ENCODE measurements around the gene IRF8.
"Not testable (repeated sequence)": the region's sequence is repeated elsewhere in the genome, so short reads cannot be mapped to it uniquely, and the experiment has no call there.

Gene IRF8

DNA sequence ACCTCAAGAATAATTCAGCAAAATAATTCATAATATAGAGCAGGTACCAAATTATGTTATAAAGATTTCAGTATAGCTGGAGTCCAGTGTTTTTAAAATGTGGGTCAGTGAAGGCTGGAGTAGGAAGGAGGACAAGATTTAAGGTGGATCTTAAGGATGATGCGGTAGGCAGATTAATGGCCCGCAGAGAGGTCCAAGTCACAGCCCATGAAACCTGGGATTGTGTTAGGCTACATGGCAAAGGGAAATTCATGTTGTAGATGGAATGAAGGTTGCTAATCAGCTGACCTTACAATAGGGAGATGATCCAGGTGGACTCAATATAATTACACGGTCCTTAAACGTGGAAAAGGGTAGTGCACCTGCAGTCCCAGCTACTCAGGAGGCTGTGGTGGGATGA lies 6.2 kb upstream of the IRF8 start:
- DNase-seq (ENCODE audit: low read depth in 2 of 2): no peak

GRCh38 chr16:85894266-85894665 lies 4.7 kb upstream of the IRF8 start:
- DNase-seq (ENCODE audit: low read depth in 2 of 2): no peak

DNA sequence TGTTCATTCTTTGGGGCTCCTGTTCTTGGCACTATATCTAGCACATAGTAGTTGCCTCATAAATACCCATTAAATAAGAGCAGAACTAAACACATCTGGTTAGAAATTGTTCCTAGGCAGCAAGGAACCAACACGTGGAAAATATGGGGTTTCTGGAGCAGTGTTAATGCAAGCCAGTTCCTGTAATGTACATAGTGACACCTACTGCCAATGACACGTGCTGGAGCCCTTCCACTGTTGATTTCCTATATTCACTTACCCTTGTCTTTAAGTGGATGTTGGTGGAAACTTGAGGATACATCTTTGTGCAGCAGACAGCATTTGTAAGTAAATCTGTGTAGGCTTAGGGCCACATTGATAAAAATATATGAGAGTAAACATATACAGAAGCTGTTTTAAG lies 1.6 kb upstream of the IRF8 start:
- DNase-seq (ENCODE audit: low read depth in 2 of 2): no peak

GRCh38 chr16:85899444-85899843 lies 482 bp downstream of the IRF8 start:
- no peak for DNase-seq (ENCODE audit: low read depth in 2 of 2)

- DNase-seq (ENCODE audit: low read depth in 2 of 2): no peak
These were observed 1.2 kb downstream of the IRF8 start for GRCh38 chr16:85900027-85900792.

DNA sequence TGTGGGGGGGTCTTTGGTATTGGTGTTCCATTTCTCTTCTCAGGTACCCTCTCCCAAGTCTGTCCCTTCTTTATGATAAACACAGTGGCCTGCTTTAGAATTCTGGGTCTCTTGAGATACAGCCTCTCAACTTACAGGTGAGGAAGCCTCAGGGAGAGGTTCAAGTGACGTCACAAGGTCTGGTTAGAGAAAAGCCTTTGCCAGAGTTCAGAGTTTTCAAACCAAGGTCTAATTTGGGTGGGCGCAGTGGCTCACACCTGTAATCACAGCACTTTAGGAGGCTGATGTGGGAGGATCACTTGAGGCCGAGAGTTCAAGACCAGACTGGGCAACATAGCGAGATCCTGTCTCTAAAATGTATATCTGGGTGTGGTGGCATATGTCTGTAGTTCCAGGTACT lies 2.1 kb downstream of the IRF8 start:
- no peak for DNase-seq (ENCODE audit: low read depth in 2 of 2)

- no peak for DNase-seq (ENCODE audit: low read depth in 2 of 2)
These were observed 2.9 kb downstream of the IRF8 start for GRCh38 chr16:85901773-85902365.

DNA sequence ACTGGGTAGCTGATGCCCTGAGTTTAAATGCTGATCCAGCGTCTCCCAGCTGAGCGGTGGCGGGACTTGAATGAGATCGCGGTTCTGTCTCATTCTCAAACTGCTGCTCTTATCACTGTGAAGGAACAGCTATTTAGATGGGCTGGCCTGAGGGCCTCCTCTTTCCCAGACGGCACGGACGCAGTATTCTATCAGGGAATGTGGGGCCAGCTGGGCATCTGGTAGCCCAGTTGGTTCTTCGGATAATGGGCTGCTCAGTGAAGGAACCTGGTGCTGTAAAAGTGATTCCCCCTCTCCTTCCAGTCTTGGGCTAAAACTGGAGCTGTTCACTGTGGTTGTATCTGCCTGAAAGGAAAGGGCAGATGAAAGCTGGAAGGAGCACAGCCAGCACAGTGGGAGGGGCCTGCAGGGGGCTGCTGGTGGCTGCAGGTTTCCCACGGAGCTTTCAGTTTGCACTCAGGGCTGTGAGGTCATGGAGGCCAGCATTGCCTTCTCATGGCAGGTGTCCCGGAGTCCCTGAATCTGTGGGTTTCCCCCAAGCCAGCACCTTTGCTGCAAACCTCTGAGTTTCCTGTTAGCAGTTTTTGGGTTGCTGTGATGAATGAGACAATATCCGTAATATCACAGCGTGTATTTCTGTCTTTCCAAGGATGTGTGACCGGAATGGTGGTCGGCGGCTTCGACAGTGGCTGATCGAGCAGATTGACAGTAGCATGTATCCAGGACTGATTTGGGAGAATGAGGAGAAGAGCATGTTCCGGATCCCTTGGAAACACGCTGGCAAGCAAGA lies 3.6 kb downstream of the IRF8 start:
- peak in 1 of 2 donors; percentile 40 for DNase-seq (ENCODE audit: low read depth in 2 of 2)

GRCh38 chr16:85903559-85903958 lies 4.6 kb downstream of the IRF8 start:
- DNase-seq (ENCODE audit: low read depth in 2 of 2): no peak

- DNase-seq (ENCODE audit: low read depth in 2 of 2): no peak
These were observed 6.4 kb downstream of the IRF8 start for GRCh38 chr16:85905110-85906095.

- DNase-seq (ENCODE audit: low read depth in 2 of 2): no peak
These were observed 7.4 kb downstream of the IRF8 start for GRCh38 chr16:85906349-85906748.

DNA sequence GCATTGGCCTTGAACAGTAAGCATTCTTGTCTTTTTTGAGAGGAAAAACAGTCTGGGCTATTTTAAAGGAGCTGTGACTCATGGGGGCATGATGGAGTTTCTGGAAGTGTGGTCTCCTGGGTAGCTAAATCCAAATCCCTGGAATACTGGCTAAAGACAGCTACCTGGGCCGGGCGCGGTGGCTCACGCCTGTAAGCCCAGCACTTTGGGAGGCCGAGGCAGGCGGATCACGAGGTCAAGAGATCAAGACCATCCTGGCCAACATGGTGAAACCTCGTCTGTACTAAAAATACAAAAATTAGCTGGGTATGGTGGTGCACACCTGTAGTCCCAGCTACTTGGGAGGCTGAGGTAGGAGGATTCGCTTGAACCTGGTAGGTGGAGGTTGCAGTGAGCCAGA lies 8.3 kb downstream of the IRF8 start:
- not testable (repeated sequence) for DNase-seq (ENCODE audit: low read depth in 2 of 2)

- DNase-seq (ENCODE audit: low read depth in 2 of 2): no peak
These were observed 9.5 kb downstream of the IRF8 start for GRCh38 chr16:85908444-85908843.

DNA sequence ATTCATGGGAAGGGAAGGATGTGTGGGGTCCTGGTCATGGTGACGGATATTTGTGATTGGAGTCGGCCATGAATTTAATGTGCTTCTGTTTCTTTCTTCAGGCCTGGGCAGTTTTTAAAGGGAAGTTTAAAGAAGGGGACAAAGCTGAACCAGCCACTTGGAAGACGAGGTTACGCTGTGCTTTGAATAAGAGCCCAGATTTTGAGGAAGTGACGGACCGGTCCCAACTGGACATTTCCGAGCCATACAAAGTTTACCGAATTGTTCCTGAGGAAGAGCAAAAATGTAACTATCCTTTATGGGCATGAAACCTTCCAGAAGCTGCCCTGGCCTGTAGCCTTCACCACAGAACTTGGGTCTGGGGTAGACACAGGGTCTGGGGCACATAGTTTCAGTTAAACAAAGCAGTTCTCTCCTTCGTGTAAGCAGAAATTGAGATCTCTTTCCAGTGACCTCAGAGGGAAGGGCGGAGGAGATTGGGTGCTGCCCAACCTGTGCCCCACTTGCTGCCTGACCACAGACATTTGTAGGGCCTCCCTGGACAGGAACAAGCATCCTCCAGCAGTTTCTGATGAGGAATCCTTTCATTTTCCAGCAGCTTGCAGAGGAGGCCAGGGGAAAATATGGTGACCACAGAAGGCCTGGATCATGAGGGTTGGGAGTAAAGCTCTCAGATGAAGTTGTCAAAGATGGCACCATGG lies 10.1 kb downstream of the IRF8 start:
- DNase-seq (ENCODE audit: low read depth in 2 of 2): no peak

DNA sequence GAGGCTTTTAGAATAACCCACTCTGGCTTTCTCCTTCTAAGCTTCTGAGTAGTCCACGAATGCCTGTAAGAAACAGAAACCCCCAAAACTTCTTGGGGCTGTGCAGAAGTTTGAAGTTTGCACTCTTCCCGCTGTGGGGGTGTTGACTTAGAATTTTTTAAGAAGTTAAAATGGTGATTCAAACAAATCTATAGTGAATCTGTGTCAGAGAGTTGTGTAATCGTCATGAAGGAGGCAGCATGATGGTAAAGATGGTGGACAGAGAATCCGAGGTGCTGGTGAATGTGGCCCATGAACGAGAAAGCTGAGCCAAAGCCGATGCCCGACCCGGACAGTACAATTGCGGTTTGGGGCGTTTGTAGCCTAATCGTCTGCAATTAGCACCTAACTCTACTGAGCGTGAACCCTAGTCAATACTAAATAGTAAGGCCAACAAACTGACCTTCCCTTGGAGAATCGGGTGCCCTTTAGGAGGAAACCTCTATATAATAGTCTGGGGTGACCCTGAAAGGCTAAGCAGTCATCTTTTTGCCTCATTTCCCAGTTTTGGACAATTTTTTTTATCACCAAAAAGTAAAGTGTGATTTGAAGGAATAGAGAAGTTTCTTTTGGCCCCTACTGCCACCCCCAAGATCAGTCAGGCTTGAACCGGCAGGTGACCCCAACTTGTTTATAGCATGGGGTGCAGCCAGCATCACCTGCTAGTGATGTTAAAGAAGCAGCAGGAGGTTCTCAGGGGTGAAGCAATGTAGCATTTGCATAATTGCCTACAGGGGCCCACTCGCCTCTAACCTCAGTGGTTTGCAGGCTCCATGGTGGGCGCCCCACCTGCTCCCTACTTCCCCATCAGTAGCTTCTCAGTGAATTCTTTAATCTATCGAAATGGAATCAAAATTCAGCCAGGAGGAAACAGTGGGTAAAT lies 11.2 kb downstream of the IRF8 start:
- DNase-seq (ENCODE audit: low read depth in 2 of 2): no peak

DNA sequence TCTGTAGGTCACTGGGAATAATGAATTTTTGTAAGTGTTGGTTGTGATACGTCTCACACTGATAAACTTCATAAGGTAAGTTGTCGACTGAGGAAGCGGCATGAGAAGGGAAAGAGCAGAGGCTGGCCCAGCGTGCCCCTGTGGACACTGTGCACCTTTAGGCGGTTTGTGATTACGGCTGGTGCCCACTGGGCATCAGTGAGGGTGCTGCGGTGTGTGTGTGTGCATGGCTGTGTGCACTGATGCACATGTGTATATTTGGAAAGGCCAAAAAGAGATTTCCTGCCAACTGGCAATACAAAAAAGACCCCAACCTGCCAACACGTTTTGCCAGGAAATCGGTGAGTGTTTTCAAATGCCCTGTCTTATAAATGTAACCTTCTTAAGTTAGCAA lies 11.9 kb downstream of the IRF8 start:
- no peak for DNase-seq (ENCODE audit: low read depth in 2 of 2)

DNA sequence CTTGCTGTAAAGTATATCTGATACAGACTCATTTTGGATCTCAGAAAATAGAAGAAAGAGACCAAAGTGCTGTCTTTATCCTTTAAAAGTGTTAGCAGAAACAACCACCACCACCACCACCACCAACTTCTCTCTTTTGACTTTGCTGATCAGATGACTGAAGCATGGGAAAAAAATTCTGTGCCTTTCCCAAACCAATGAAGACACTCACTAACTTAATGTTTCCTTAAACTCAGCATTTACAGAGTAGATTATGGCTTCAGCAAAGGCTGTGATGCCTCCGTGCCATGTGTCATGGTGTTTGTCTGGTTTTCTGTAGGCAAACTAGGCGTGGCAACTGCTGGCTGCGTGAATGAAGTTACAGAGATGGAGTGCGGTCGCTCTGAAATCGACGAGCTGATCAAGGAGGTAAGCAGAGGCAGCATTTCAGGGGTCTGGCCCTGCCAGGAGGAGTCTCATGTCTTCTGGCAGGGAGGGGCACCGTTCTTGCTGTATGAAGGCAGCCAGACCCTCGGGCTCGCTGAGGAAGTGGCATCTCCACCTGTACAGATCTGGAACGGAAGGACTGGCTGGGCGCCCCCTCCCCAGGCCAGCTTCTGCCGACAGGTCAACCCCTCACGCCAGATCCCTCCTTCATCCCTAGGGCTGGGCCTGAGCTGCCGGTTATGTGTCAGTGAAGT lies 12.4 kb downstream of the IRF8 start:
- no peak for DNase-seq (ENCODE audit: low read depth in 2 of 2)

GRCh38 chr16:85912211-85912974 lies 13.4 kb downstream of the IRF8 start:
- no peak for DNase-seq (ENCODE audit: low read depth in 2 of 2)
